Fibroblast of peridontal ligament (primary cell): ENCODE data around the gene CDK5RAP2.

ENCODE experiments used
- DNase-seq: peaks from one replicate; pipeline ENCODE4 v3.0.0-alpha.2; 2010; ENCODE audit errors: extremely low read depth

Gene CDK5RAP2

DNA sequence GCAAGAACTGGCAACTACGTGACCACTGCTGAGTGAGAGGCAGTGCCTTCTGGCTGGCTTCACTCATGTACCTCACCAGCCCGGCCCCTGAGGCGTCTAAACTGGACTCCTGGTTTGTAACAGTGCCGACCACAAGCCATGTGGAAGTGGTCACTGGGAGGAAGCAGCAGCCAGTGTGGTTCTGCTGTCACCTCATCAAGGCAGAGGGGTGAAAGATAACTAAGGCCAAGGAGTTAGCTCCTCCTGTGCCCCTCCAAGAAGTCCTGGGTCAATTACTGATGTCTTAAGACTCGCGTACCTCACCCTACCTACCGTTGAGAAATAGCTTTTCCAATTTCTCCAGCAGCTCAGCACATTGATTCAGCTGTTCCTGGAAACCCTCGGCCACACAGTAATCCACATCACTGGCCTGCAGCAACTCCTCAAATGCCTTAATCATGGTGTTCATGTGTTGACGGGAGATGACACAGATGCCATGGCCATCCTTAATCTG lies 142.9 kb downstream of the CDK5RAP2 start:
- no peak for DNase-seq

DNA sequence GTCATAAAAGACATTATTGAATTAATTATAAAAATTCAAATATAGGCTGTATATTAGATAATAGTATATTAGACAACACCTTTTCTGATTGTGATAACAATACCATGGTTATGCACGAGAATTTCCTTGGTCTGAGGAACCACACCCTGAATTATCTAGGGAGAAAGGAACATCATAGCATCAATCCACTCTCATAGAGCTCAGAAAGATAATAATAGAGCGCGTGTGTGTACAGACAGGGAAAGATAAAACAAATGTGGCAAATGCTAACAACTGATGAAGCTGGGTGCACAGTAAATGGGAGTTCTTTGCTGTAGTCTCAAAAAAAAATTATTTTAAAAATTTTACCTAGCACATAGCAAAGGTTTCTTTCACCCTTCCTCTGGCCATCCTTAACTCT lies 143.5 kb downstream of the CDK5RAP2 start:
- no peak for DNase-seq

GRCh38 chr9:120435091-120435490 lies 144.9 kb downstream of the CDK5RAP2 start:
- DNase-seq, result peak; percentile 92

DNA sequence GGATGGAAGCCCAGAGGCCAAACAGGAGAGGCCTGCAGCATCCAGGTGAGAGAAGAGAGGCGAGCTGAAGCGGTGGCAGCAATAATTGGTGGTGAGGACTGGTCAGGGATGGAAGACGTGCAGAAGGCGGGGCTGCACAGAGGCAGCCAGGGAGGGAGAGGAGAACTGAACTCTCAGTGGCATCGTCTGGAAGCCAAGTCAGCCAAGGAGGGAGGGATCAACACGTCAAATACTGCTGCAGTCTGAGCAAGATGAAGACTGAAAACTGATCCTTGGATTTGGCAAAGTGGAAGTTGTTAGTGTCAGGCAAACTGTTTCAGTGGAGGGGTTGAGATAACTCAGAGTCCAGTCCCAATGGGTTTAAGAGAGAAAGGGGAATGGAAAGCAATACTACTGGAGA lies 145.4 kb downstream of the CDK5RAP2 start:
- peak; percentile 97 for DNase-seq

DNA sequence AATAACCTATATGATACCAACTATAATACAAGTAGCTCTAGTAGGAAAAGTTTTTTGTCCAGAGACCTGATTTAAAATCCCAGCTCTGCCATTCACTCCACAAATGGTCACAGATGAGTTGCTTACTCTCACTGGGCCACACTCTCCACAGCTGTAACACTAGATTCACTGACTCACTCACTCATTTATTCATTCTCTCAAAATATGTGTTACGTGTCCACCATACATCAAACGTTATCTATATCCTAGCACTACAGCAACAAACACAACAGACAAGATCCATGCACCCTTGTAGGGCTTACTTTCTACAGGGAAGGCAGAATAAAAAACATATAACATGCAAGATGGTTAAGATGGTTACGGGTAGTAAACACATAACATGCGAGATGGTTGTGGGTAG lies 146.3 kb downstream of the CDK5RAP2 start:
- DNase-seq, result no peak

GRCh38 chr9:120432600-120432999 lies 147.4 kb downstream of the CDK5RAP2 start:
- DNase-seq, result no peak

- no peak for DNase-seq
Observed at GRCh38 chr9:120431268-120431667, 148.7 kb downstream of the CDK5RAP2 start.

- no peak for DNase-seq
Observed at GRCh38 chr9:120424248-120424647, 155.7 kb downstream of the CDK5RAP2 start.

GRCh38 chr9:120423812-120424211 lies 156.2 kb downstream of the CDK5RAP2 start:
- DNase-seq, result no peak

GRCh38 chr9:120421977-120422376 lies 158.0 kb downstream of the CDK5RAP2 start:
- no peak for DNase-seq

- DNase-seq, result no peak
Observed at GRCh38 chr9:120418315-120418714, 161.7 kb downstream of the CDK5RAP2 start.

DNA sequence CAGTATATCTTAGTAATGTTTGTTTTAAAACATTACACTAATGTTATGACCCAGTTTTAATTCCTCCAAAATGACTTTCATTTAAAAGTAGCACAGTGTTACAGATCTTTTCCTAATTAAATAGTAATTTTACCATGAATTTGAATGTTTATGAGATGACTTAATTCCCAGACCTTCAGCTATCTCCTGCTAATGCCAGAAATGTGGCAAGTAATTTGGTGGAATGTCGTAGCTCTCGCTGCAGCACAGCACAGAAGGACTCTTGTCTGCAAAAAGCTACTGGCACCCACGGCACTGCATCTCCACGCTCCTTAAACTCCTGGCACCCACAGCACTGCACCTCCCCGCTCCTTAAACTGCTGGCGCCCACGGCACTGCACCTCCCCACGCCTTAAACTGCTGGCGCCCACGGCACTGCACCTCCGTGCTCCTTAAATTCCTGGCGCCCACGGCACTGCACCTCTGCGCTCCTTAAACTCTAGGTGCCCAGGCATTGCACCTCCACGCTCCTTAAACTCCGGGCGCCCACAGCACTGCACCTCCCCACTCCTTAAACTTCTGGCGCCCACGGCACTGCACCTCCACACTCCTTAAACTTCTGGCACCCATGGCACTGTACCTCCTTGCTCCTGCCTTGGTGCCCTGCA lies 163.1 kb downstream of the CDK5RAP2 start:
- no peak for DNase-seq

- no peak for DNase-seq
Observed at GRCh38 chr9:120413121-120414048, 166.6 kb downstream of the CDK5RAP2 start.

- peak; percentile 72 for DNase-seq
Observed at GRCh38 chr9:120412425-120412951, 167.5 kb downstream of the CDK5RAP2 start.

DNA sequence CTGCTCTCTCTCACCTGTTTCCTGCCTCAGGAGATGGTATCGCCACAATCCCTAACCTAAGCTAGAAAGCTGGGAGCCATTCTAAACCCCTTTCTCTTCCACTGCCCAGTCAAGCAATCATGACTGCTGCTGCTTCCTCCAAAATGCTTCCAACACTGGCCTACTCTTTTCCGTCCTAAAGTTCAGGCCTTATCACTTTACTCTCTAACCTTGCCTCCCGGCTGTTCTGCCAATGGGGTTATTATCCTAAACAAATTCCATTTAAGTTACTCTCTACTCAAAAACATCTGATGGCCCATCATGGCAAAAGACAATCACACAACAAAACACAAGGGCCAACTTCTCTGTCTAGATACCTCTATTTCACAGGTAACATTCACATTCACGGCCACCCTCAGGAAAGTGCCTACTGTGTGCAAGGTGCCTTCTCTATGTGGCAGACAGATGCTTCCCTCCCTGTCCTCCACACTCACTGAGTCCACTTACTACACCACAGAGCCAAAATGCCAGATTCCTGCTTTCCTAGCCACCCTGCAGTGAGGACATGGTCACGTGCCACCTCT lies 168.0 kb downstream of the CDK5RAP2 start:
- no peak for DNase-seq

DNA sequence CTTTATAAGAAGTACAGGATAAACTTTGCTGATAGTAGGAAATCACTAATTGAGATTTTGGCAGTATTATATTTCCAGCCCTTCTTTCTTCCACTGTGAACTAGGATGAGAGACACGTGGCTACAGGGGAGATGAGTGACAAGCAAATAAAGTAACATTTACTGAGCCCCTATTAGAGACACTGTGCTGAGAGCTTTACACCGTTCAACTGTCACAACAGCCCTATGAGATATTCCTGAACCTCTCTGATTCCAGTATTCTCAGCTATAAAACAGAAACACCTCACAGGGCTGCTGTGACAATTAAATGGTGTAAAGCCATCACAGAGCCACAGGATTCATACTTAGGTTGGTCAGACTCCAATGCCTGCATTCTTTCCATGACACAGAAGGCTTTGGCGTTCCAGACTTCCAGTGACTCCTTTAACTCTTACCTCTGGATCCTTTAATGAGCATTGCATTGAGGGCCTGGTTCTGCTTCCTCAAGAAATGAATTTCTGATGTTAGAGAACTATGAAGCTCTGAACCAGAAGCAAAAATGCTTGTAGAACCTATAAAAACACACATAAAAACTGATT lies 169.0 kb downstream of the CDK5RAP2 start:
- DNase-seq, result no peak

DNA sequence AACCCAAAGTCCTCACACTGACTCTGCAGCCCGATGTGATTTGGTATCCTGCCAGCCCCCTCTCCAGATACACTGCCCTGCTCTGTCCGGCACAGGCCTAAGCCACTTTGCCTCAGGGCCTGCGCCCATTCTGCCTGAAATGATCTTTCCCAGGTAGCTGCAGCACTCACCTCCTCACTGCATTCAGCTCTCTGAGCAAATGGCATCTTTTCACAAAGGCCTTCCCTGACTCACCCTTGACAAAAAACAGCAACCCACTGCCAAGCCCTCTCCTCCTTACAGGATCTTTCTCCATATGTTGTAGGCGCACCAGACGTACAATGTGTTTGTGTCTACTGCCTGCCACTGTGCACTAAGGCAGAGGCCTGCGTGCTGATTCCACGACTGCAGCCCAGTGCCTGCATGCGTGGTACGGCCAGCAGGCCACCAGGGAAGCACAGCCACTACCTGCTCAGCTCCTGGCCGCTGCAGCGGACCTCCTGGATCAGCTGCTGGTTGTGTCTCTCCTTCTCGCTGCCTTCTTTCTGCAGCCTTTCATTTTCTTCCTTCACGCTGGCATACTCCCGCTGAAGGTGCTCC lies 171.2 kb downstream of the CDK5RAP2 start:
- DNase-seq, result no peak

GRCh38 chr9:120405860-120406259 lies 174.1 kb downstream of the CDK5RAP2 start:
- no peak for DNase-seq

- no peak for DNase-seq
Observed at GRCh38 chr9:120405134-120405533, 174.8 kb downstream of the CDK5RAP2 start.

GRCh38 chr9:120403543-120403856 lies 176.5 kb downstream of the CDK5RAP2 start:
- DNase-seq, result no peak

DNA sequence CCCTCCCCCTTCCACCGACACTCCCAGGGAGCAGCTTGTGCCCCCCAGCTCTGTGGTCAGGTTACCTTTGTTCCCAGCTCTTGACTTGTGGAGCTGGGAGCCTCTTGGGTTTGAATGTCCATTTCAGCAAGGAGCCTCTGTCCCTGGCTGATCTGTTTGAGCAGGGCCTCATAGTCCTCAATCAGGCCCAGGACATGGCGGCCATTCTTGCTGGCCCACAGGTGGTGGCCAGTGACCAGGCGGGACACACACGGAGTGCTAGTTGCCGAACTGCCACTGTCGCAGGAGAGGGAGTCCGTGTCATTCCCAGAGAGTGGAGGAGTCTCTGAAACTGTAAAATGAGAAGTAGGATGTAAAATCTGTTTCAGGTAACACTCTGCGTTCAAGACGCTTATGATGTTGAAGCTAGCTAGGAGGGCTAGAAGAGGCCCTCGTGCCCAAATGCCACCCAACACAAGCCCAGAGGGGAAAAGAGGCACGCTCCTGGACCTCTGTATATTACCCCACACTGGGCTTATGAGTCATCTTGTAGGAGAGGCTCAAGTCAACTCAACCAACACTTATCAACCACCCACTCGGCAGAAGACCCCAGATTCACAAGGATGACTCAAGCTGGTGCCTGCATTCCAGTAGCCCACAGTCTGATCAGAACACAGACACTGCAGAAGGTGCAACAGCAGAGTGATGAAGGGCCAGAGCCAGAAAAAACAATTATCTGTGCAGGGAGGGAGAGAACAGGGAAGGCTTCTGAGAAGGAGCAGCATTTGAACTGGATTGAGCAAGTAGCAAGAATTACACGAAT lies 177.0 kb downstream of the CDK5RAP2 start:
- peak; percentile 91 for DNase-seq
